GM12801 (cell line): ENCODE results near the gene PXK.

Source experiments
- CTCF ChIP-seq: IDR thresholded peaks from one replicate; pipeline ENCODE4 v1.5.1; 2011; ENCODE audit warnings: control low read depth; ENCODE audit not compliant: insufficient read length; ENCODE audit errors: extremely low read depth

Gene PXK

DNA sequence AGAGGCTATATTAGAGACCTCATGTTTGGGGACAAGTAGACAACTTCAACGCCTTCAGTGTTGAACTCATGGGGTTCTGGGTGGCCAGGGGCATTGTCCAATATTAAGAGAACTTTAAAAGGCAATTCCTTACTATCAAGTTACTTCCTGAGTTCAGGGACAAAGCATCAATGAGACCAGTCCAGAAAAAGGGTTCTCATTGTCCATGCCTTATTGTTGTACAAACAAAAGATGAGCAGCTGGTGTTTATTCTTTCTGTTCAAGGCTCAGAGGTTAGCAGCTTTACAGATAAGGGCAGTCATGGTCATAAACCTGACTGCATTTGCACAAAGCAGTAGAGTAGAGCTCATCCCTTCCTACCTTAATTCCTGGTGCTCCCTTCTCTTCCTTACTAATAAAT lies 119.5 kb downstream of the PXK start:
- TF ChIP-seq CTCF = no peak

DNA sequence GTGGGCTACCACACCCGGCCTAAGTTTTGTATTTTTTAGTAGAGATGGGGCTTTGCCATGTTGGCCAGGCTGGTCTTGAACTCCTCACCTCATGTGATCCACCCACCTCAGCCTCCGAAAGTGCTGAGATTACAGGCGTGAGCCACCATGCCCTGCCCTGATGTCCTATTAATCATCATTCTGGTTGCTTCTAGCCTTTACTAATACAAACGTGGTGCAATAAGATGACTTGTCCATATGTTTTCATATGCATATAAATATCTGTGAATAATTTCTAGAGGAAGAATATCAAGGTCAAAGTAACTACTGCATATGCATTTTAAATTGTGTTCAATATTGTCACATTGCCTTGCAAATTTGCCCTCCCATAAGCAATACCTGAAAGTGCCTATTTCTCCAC lies 126.5 kb downstream of the PXK start:
- no peak for TF ChIP-seq CTCF

DNA sequence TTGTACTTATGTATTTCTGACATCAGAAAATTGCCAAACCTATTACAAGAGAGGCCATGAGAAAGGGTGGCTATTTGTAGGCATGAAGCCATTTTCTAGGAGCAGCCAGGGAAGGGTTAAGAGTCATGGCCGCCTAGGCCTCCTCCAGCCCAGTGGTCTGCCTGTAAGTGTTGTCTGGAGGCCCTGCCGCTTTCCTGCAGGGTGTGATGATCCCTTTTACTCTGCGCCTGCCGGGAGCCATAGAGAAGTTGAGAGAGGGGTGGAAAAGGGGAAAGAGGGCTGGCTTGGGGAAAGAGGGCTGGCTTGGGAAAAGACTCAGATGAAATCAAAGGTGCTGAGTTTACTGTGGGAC lies 130.1 kb downstream of the PXK start:
- no peak for TF ChIP-seq CTCF

DNA sequence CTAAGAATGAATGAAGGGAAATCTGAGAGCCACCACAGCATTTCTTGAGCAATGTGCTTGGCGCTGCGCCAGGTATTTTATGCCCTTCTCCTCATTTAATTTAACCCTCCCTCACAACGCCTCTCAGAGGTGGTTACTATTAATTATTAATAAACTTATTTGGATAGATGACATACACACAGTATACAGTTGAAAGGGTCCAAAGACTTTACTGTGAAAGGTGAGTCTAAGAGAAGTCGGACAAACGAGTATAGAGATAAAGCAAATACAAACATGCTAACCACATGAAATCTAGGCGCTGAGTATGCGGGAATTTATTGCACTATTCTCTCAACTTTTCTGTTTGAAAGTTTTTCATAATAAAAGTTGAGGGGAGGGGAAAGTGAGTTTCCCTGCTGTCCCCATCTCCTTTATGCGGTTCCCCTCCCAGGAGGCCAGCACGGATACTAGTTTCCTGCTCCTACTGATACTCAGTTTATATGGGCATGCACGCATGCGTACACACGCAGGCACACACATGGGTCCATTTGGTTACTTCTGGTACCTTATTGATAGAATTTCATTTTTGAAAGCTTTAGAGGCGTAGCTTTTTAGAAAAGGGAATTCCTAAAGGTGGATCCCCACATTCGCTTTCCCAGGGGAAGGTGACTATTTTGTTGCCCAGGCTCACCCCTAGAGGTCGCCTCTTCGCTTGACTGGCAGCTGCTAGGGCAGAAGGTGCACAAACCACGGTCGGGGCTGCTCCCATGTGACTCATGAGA lies 130.7 kb downstream of the PXK start:
- peak; percentile 60 for TF ChIP-seq CTCF

GRCh38 chr3:58463942-58464271 lies 131.2 kb downstream of the PXK start:
- no peak for TF ChIP-seq CTCF

DNA sequence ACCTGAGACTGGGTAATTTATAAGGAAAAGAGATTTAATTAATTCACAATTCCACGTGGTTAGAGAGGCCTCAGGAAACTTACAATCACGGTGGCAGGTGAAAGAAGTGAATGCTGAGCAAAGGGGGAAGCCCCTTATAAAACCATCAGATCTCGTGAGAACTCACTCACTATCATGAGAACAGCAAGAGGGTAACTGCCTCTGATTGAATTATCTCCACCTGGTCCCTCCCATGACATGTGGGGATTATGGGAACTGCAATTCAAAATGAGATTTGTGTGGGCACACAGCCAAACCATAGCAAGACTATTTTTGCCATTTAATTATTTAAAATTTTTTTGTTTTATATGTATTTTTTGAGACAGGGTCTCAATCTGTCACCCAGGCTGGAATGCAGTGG lies 132.2 kb downstream of the PXK start:
- no peak for TF ChIP-seq CTCF

- no peak for TF ChIP-seq CTCF
Observed at GRCh38 chr3:58466899-58467563, 134.3 kb downstream of the PXK start.

- TF ChIP-seq CTCF = no peak
Observed at GRCh38 chr3:58469096-58469495, 136.4 kb downstream of the PXK start.
